ENCODE measurements around the gene KLHL29. TPM values are rescaled to one million over a fixed set of nuclear protein-coding genes. Genes with fewer than 3 reads are reported as not detected.

The KLHL29 gene
- total and polyA plus RNA-seq, 2 donors (not counting 1 experiment from before 2014, with no cell fraction given), result 1.3 to 3.4 TPM

DNA sequence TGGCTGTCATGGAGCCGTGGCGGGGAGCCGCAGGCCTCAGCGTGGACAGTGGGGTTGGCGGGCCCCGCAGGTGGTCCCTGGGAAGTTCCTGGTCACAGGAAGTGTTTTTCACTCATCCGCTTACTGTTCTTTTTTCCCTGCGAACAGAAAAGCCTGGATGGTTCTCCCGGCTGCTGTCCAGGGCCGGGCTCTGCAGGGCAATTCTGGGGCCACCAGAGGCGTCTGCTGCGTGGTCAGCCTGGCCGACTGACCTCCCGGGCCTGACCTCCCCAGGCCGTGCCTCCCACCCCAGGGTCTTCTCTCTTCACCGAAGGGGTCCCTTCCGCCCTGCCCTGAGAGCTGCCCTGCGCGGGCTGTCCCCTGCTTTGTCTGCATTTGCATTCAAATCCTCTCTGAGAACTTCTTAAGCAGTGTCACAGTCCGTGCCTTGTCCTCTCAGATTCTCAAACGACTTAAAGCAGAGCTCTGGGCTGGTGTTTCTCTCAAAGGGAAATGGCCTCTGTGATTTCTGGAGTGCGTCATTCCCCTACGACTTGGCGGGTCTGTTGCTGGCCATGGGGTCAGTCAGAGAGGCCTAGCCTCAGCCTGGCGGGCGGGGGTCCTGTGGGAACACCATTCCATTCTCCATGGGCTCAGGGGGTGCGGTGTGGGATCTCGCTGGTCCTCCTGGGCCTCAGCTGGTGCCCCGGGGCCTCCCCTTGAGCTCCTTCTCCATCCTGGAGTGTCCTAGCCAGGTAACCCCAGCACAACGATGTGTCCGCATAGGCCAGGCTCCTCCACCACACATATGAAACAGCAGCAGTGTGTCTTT is 38.3 kb downstream of the KLHL29 start:
- no peak overlapping the region for H3K4me2 ChIP-seq (replicated peaks; ENCODE audit: low read depth, low read length, poor library complexity, severe bottlenecking)
- WGBS (ENCODE audit: insufficient coverage), result 93% methylated on average over 31 of the region's 31 CpGs
- peaks cover 0 to 10% (median 0%) of the 10 kb centered on the region in 3 donors for H3K9me3 ChIP-seq (ENCODE audit: control extremely low read depth in 1 of 3, control insufficient read depth in 2 of 3, insufficient read depth in 1 of 3, low read length in 2 of 3)
- no peaks in the 10 kb centered on the region for H3K4me1 ChIP-seq (ENCODE audit: control insufficient read depth in 2 of 2, insufficient read depth in 2 of 2, low read length in 2 of 2)
- no peaks in the 10 kb centered on the region for H3K27me3 Mint-ChIP-seq
- H3K36me3 ChIP-seq (replicated peaks in 1 of 2; ENCODE audit: control extremely low read depth in 1 of 2, control insufficient read depth in 1 of 2, extremely low read depth in 1 of 2, insufficient read depth in 2 of 2, low read length in 1 of 2), result no peaks in the 10 kb centered on the region
- no peak overlapping the region for H3K4me3 Mint-ChIP-seq
- H3K9me3 Mint-ChIP-seq (ENCODE audit: insufficient read depth), result no peaks in the 10 kb centered on the region
- no peak for TF ChIP-seq EZH2 (IDR thresholded peaks at IDR 0.05; ENCODE audit: borderline replicate concordance, insufficient read depth, low read depth, low read length, poor library complexity, severe bottlenecking)
- TF ChIP-seq, protein P1, sequence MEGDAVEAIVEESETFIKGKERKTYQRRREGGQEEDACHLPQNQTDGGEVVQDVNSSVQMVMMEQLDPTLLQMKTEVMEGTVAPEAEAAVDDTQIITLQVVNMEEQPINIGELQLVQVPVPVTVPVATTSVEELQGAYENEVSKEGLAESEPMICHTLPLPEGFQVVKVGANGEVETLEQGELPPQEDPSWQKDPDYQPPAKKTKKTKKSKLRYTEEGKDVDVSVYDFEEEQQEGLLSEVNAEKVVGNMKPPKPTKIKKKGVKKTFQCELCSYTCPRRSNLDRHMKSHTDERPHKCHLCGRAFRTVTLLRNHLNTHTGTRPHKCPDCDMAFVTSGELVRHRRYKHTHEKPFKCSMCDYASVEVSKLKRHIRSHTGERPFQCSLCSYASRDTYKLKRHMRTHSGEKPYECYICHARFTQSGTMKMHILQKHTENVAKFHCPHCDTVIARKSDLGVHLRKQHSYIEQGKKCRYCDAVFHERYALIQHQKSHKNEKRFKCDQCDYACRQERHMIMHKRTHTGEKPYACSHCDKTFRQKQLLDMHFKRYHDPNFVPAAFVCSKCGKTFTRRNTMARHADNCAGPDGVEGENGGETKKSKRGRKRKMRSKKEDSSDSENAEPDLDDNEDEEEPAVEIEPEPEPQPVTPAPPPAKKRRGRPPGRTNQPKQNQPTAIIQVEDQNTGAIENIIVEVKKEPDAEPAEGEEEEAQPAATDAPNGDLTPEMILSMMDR (IDR thresholded peaks at IDR 0.05), result no peak
- ATAC-seq (ENCODE audit: low read depth) (no peak), DNase-seq (no peak)
- no peak overlapping the region for H3K27ac Mint-ChIP-seq
- H3K27me3 ChIP-seq (replicated peaks in 1 of 4; ENCODE audit: control extremely low read depth in 1 of 4, control insufficient read depth in 3 of 4, insufficient read depth in 4 of 4, low read length in 3 of 4), result no peaks in the 10 kb centered on the region
- H3K4me3 ChIP-seq (ENCODE audit: control extremely low read depth in 1 of 5, extremely low read depth in 1 of 5, insufficient read depth in 1 of 5, low read depth in 2 of 5, low read length in 4 of 5), result no peak overlapping the region
- no peaks in the 10 kb centered on the region for H3K79me2 ChIP-seq (ENCODE audit: control insufficient read depth, insufficient read depth, low read length)
- ChIA-PET CTCF (no interaction called here), POLR2A (no interaction called here)
- H3K27ac ChIP-seq (ENCODE audit: low read length in 2 of 2), result no peak overlapping the region
- H2AFZ ChIP-seq (ENCODE audit: insufficient read depth, low read depth, low read length, poor library complexity, severe bottlenecking), result no peak overlapping the region
- H3K9ac ChIP-seq (ENCODE audit: low read length), result no peak overlapping the region
- no peaks in the 10 kb centered on the region for H4K20me1 ChIP-seq (ENCODE audit: control insufficient read depth, insufficient read depth, low read length, poor library complexity, severe bottlenecking)
- H3K4me1 Mint-ChIP-seq, result no peaks in the 10 kb centered on the region
- intact Hi-C loops (cut with micrococcal nuclease), result no loop called here

DNA sequence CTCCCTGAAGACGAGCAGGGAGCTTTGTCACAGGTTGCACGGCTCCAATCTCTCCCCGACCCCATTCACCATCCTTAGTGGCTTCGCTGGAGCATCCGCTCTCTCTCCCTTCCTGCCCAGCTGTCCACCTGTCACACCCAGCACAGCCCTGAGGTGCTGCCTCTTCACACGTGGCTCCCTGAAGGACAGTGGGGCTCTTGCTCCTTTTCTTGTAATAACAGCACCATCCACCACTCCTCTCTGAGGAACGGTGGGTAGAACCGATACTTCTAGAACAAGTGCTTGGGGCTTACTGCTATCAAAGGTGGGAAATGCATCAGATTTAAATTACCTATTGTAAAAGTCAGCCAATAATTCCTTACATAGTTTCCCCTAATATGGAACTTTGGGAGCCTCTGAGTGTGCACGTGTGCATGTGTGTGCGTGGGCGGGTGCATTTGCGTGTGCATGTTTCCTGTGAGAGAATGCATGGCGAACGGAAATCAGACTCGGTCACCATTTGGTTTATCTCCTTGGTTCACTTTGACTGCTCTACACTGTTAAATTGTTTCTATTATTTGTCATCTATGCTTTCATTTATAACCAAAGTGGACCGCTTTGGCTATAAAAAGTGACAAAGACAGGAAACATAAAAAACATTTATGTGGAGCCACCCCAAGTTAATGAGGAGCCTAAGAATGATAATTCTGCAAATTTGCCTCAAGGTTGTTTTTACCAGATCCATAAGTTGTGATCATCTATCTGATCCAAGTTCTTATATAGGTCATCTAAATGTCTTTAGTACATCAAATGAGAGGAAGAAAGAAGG is 39.1 kb downstream of the KLHL29 start:
- Histone ChIP-seq H4K20me1 (ENCODE audit: control insufficient read depth, insufficient read depth, low read length, poor library complexity, severe bottlenecking) (no peaks in the 10 kb centered on the region), H3K27me3 (replicated peaks in 1 of 4; ENCODE audit: control extremely low read depth in 1 of 4, control insufficient read depth in 3 of 4, insufficient read depth in 4 of 4, low read length in 3 of 4) (no peaks in the 10 kb centered on the region), H3K4me1 (ENCODE audit: control insufficient read depth in 2 of 2, insufficient read depth in 2 of 2, low read length in 2 of 2) (no peaks in the 10 kb centered on the region), H3K9me3 (ENCODE audit: control extremely low read depth in 1 of 3, control insufficient read depth in 2 of 3, insufficient read depth in 1 of 3, low read length in 2 of 3) (peaks cover 0 to 10% (median 0%) of the 10 kb centered on the region in 3 donors), H3K4me3 (ENCODE audit: control extremely low read depth in 1 of 5, extremely low read depth in 1 of 5, insufficient read depth in 1 of 5, low read depth in 2 of 5, low read length in 4 of 5) (no peak overlapping the region), H3K36me3 (replicated peaks in 1 of 2; ENCODE audit: control extremely low read depth in 1 of 2, control insufficient read depth in 1 of 2, extremely low read depth in 1 of 2, insufficient read depth in 2 of 2, low read length in 1 of 2) (no peaks in the 10 kb centered on the region), H3K79me2 (ENCODE audit: control insufficient read depth, insufficient read depth, low read length) (no peaks in the 10 kb centered on the region), H3K9ac (ENCODE audit: low read length) (no peak overlapping the region), H3K4me2 (replicated peaks; ENCODE audit: low read depth, low read length, poor library complexity, severe bottlenecking) (no peak overlapping the region), H2AFZ (ENCODE audit: insufficient read depth, low read depth, low read length, poor library complexity, severe bottlenecking) (no peak overlapping the region), H3K27ac (ENCODE audit: low read length in 2 of 2) (no peak overlapping the region)
- CTCF ChIA-PET, result no interaction called here
- intact Hi-C loops (cut with micrococcal nuclease), result no loop called here
- no peak for TF ChIP-seq EZH2 (IDR thresholded peaks at IDR 0.05; ENCODE audit: borderline replicate concordance, insufficient read depth, low read depth, low read length, poor library complexity, severe bottlenecking)
- TF ChIP-seq, protein P1 (IDR thresholded peaks at IDR 0.05), result no peak
- no peaks in the 10 kb centered on the region for H3K4me1 Mint-ChIP-seq
- 98% methylated on average over 5 of the region's 16 CpGs for WGBS (ENCODE audit: insufficient coverage)
- H3K27me3 Mint-ChIP-seq, result no peaks in the 10 kb centered on the region
- ATAC-seq (ENCODE audit: low read depth) (no peak), DNase-seq (no peak)
- H3K9me3 Mint-ChIP-seq (ENCODE audit: insufficient read depth), result no peaks in the 10 kb centered on the region
- POLR2A ChIA-PET, result no interaction called here
- no peak overlapping the region for H3K4me3 Mint-ChIP-seq
- H3K27ac Mint-ChIP-seq, result no peak overlapping the region

Measured in B cell (primary cell).